ENCODE measurements around the gene TNFAIP8L3.
"Not testable (repeated sequence)": the region's sequence is repeated elsewhere in the genome, so short reads cannot be mapped to it uniquely, and the experiment has no call there.

The TNFAIP8L3 gene
- total RNA-seq: 0 reads per million in 4 donors

DNA sequence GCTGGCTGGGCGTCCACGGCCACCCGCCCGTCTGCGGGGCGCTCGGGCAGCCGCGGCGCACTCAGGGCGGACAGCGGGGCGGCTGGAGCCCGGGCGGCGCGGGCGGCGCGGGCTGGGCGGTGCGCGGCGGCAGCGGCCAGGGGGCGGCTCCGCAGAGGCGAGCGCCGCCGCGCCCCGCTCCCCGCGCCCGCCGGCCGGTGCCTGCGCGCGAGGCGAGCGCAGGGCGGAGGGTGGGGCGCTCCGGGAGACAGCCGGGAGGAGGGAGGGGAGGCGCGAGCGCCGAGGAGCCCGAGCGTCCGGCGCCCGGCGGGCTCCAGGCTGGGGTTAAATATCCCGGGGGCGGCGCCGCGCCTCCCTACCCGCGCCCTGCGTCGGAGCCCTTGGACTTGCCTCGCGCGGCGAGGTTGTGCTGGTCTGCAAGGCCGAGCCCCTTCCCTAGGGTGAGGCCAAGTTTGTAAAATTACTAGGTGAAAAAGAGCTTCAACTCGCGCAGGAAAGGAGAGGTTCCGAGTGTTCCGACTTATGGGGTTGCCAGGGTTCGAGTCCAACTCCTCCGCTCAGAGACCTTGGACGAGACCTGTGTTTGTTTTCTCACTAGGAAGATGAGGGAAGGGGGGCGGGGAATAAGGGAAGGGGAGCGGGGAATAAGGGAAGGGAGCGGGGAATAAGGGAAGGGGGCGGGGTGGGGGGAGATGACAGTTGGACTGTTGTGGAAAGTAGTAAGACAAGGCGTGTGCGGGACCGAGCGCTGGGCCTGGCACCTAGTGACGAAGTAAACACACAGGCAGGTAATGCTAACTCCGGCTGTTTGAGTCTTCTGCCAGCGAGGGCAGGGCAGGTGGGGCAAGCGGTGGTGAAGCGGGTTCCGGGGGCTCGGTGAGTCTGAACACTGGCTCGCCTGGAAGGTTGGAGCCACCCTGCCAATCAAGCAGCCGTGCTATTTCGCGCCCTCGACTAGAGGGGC, at the start of gene TNFAIP8L3:
Gene TNFAIP8L3 (minus strand): TSS at position 301 of the 964 bp plus-strand sequence. CDS start 311 bp downstream, outside the sequence.
- DNase-seq: no peak

- no peak for DNase-seq
These were observed 49.4 kb upstream of the TNFAIP8L3 start for GRCh38 chr15:51144021-51144532.

GRCh38 chr15:51140347-51140746, 45.6 kb upstream of the TNFAIP8L3 start:
- DNase-seq: not testable (repeated sequence)

GRCh38 chr15:51139091-51139490, 44.4 kb upstream of the TNFAIP8L3 start:
- DNase-seq: no peak

DNA sequence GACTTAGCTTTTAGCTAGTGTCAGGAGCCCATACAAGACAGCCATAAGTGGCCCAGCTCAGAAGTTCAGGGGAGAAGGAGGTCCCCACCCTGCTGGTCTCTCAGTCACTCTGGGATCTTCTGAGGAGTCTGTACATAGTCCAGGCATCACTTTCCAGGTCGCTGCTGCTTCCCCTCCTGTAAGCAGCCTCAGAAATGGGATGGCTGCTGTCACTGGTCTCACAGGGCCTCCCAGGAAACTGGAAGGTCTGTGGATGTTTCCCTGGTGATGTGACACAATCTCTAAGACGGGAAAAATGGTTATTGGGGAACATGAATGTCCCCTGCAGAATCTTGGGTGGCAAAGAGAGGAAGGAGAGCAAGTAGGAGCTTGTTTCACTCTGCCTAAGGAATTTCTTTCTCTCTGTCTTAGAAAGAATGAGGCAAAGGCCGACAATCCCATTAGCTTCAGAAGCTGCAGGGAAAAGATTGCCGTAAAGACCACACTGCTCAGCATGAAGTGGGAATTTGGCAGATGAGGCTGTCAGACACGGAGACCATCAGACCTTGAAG, 43.2 kb upstream of the TNFAIP8L3 start:
- DNase-seq: no peak

- DNase-seq: no peak
These were observed 42.3 kb upstream of the TNFAIP8L3 start for GRCh38 chr15:51137024-51137423.

DNA sequence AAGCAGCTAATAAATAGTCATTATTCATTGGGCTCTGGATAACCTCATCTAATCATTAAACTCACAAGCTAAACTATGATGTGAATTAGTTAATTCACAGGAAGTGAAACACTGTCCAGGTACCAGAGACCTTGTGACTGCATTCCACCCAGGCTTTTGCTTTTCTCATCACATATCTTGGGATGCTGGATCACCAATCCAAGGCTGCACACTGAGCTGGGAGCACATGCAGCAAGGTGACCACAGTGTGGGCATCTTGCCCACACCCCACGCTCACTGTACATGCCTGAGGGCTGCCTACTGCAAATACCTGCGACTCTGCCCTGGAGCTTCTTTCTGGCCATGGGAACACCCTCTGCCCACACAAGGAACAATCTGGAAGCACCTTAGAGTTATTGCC, 40.6 kb upstream of the TNFAIP8L3 start:
- no peak for DNase-seq

- no peak for DNase-seq
These were observed 39.9 kb upstream of the TNFAIP8L3 start for GRCh38 chr15:51134416-51135199.

GRCh38 chr15:51133140-51133765, 38.5 kb upstream of the TNFAIP8L3 start:
- no peak for DNase-seq

DNA sequence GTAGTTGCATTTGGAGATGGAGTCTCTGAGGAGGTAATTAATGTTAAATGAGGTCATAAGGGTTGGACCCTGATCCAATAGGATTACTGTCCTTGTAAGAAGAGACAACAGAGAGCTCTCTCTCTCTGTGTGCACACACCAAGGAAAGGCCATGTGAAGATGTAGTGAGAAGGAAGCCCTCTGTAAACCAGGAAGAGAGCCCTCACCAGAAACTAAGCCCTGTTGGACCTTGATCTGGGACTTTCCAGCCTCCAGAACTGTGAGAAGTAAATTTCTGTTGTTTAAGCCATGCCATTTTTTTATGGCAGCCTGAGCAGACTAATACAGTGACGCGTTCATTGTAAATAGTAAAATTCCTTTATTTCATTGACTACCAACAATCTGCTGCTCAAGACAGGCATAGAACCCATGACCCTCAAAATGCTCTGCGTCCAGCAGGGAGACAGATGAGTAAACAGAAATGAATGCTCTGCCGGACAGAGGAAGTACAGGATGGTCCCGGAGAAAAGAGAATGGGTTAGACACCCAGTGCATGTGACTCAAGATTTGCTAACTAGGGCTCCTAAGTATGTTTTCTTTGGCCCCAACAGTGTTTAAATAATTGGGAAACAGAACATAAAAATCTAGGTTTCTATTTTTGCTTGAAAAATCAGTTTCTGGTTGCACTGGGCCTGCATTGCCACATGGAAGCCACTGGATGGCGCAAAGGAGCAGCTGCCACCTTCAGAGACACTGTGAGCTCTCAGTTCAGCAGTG, 37.9 kb upstream of the TNFAIP8L3 start:
- no peak for DNase-seq

- no peak for DNase-seq
These were observed 37.0 kb upstream of the TNFAIP8L3 start for GRCh38 chr15:51131596-51132290.

GRCh38 chr15:51130344-51130743, 35.6 kb upstream of the TNFAIP8L3 start:
- DNase-seq: no peak

DNA sequence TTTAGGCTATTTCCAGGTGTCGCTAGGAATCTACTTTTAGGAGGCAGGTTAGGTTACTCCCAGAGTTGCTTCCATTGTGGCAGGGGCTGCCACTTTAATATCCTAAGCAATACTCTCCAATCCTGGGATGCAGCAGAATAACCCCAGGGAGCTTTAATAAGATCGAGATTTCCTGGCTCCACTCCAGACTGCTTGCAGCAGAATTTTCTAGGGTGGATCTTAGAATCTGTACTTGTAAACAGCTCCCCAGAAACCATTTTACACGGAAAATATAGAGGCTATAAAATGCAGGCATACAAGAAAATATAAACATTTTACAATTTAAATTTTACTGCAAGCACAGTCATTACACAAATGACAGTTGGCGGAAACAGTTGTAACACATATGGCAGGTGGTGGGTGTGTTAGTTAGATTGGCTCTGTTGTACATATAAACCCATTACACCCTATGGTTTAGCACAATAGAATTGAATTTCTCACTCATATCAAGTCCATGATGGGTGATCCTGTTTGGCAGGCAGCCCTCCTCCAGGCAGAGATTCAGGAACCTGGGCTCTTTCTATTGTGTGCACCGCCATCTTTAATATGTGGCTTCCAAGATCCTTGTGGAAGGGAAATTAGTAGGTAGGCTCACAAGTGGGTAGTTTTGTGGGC, 35.0 kb upstream of the TNFAIP8L3 start:
- DNase-seq: no peak

DNA sequence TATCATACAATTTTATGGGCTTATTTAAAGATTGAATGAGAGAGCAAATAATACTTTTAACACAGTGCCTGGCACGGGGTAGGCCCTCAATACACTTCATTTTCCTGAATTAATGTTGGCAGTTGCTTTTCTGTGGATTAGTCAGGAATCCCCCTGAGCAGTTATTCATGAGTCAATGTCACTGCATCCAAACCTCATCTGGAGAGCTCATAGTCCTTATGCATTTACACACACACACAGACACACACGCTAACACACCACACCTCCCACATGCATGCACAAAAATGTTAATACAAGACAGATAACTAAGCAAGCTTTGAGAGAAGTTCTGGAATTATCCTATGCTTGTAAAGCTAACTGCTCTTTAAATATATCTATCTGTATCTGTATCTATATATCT, 34.0 kb upstream of the TNFAIP8L3 start:
- no peak for DNase-seq

GRCh38 chr15:51126842-51127241, 32.1 kb upstream of the TNFAIP8L3 start:
- peak in 1 of 5 donors; percentile 6 for DNase-seq

- not testable (repeated sequence) for DNase-seq
These were observed 28.3 kb upstream of the TNFAIP8L3 start for GRCh38 chr15:51123002-51123401.

DNA sequence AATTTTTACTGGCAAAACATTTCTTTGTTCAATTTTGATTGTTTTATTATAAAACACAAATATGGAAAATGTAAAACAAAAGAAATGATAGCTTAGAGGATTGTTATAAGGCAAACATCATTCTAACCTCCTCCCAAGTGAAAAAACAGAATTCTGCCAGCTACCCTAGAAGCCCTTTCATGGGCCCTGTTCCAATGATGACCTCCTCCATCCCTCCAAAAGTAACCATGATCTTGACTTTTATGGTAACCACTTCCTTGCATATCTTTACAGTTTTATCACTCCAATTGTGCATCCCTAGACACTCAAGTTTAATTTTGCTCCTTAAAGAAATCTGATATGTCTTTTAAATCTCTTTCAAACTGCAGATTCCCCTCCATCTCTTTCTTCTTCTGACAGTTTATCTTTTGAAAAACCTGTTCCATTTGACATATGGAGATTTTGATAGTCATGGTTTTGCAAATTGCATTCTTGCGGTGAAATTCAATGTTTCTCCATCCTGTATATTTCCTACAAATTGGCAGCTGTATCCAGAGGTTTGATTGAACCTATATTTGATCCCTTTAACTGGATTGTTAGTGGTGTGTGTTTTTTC, 27.0 kb upstream of the TNFAIP8L3 start:
- DNase-seq: no peak

DNA sequence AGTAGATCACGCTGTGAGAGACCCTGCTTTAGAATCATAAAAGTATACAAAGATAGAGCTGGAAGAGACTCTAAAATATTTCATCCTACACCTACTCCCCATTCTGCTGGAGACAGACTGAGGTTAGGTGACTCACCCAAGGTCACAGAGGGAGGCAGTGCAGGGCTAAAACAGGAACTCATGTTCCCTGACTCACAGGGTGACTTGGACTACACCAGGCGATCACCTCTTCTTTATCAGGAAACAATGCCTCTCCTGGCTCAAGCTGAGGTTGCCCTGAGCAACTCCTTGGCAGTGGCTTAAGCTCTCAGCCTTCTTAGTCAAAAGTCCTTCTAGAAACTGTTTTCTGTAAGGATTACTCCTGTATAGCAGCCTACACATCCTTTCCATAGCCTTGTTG, 26.4 kb upstream of the TNFAIP8L3 start:
- no peak for DNase-seq

GRCh38 chr15:51119120-51119519, 24.4 kb upstream of the TNFAIP8L3 start:
- DNase-seq: no peak

DNA sequence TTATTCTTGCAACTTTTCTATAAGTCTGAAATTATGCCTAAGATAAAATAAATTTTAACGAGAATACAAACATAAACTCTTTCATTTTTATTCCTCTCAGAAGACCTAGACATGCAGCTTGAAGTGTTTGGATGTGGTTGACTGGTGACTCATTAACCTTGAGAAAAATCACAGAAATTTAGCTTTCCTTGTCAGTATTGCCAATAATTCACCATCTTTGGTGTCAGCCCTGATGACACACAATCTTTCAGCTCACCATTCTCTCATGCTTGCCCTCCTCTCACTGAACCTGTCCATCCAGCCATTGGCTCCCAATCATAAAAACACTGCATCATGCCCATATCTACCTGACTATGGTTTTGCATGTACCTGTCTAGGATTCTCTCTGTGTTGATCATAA, 22.6 kb upstream of the TNFAIP8L3 start:
- no peak for DNase-seq

All from T-helper 1 cell (primary cell).